PC-3 (cell line): ENCODE data around the gene LDLRAP1. TPM values are rescaled to one million over a fixed set of nuclear protein-coding genes. Genes with fewer than 3 reads are reported as not detected.

Experiments
- ATAC-seq: fragments of 200-7000 bp; cut with Tn5 transposase; 2 replicates; pipeline ENCODE4 v1.9.1; 2020; ENCODE audit warnings: mild to moderate bottlenecking, moderate library complexity
- BruUV-seq: library from RNA; stranded (reverse); fragments of 400-500 nt; replicated peaks from 2 replicates; lab custom pipeline; 2021; lab: Mats Ljungman, UMichigan
- CTCF ChIA-PET: fragments of 300-600 bp; sonication (Branson Sonifier 250); formaldehyde crosslinking; loops from one replicate; lab custom pipeline; 2022; ENCODE audit warnings: antibody characterized with exemption; lab: Charles Lee
- POLR2A ChIA-PET: fragments of 300-600 bp; sonication (Branson Sonifier 250); formaldehyde crosslinking; loops from one replicate; lab custom pipeline; 2022; ENCODE audit warnings: antibody characterized with exemption; ENCODE audit not compliant: unreplicated experiment; lab: Charles Lee
- DNase-seq: peaks from one replicate; pipeline ENCODE4 v3.0.0-alpha.2; 2015
- H2AFZ ChIP-seq: fragments of 300-600 bp; sonication (generic); 2 replicates; pipeline ENCODE4 v1.6.0; 2016; ENCODE audit warnings: antibody characterized with exemption, low read length
- H3F3A ChIP-seq: fragments of 300-600 bp; sonication (generic); one replicate; pipeline ENCODE4 v1.6.0; 2017; ENCODE audit warnings: antibody characterized with exemption, low read length, control low read depth, mild to moderate bottlenecking; ENCODE audit not compliant: unreplicated experiment
- H3K27ac ChIP-seq: fragments of 300-600 bp; sonication (generic); 2 replicates; pipeline ENCODE4 v1.5.1; 2016; ENCODE audit warnings: mild to moderate bottlenecking, low read length
- H3K27me3 ChIP-seq: fragments of 300-600 bp; sonication (generic); 2 replicates; pipeline ENCODE4 v1.6.1; 2016; ENCODE audit warnings: low read length, mixed read lengths
- H3K36me3 ChIP-seq: fragments of 300-600 bp; sonication (generic); 2 replicates; pipeline ENCODE4 v1.6.1; 2016; ENCODE audit warnings: low read depth, mixed run types, low read length, mixed read lengths
- H3K4me1 ChIP-seq: fragments of 300-600 bp; sonication (generic); 2 replicates; pipeline ENCODE4 v1.5.1; 2016; ENCODE audit warnings: low read length; ENCODE audit not compliant: insufficient read depth
- H3K4me2 ChIP-seq: fragments of 300-600 bp; sonication (generic); 2 replicates; pipeline ENCODE4 v1.6.0; 2016; ENCODE audit warnings: low read length
- H3K4me3 ChIP-seq: fragments of 300-600 bp; sonication (generic); 2 replicates; pipeline ENCODE4 v1.5.1; 2016; ENCODE audit warnings: mild to moderate bottlenecking, low read length, mixed read lengths
- H3K79me2 ChIP-seq: fragments of 300-600 bp; sonication (generic); 2 replicates; pipeline ENCODE4 v1.6.1; 2017; ENCODE audit warnings: low read length, mixed read lengths
- H3K9ac ChIP-seq: fragments of 300-600 bp; sonication (generic); 2 replicates; pipeline ENCODE4 v1.6.0; 2016; ENCODE audit warnings: mild to moderate bottlenecking, low read length
- H3K9me2 ChIP-seq: fragments of 300-600 bp; sonication (generic); replicated peaks from 2 replicates; pipeline ENCODE4 v1.6.1; 2016; ENCODE audit warnings: mixed run types, low read length, mixed read lengths
- H3K9me3 ChIP-seq: fragments of 300-600 bp; sonication (generic); 2 replicates; pipeline ENCODE4 v1.6.1; 2016; ENCODE audit warnings: low read length, mixed read lengths
- H4K20me1 ChIP-seq: fragments of 300-600 bp; sonication (generic); 2 replicates; pipeline ENCODE4 v1.6.1; 2016; ENCODE audit warnings: low read length, mixed read lengths
- CTCF ChIP-seq: fragments of 300-600 bp; sonication (generic); conservative IDR thresholded peaks from 2 replicates; pipeline ENCODE4 v1.5.1; 2017; ENCODE audit warnings: antibody characterized with exemption, low read depth, mild to moderate bottlenecking, low read length
- EZH2 ChIP-seq: fragments of 300-600 bp; sonication (generic); IDR thresholded peaks from one replicate; pipeline ENCODE4 v1.6.1; 2017; ENCODE audit warnings: antibody characterized with exemption, mild to moderate bottlenecking, low read length; ENCODE audit not compliant: unreplicated experiment
- EZH2phosphoT487 ChIP-seq: fragments of 300-600 bp; sonication (generic); IDR thresholded peaks from 2 replicates; pipeline ENCODE4 v1.6.1; 2018; ENCODE audit warnings: mild to moderate bottlenecking, antibody characterized with exemption, low read length, borderline replicate concordance
- intact Hi-C: fragments of 100-400 bp; cut with micrococcal nuclease; formaldehyde crosslinking; loops from 2 replicates; pipeline ENCODE4 v1.9.0; 2023
- total RNA-seq: library from RNA; depleted of rRNA; stranded (reverse); fragments of >200 nt; gene quantifications from 2 replicates; pipeline ENCODE4 v1.2.3, GENCODE V29; 2014; rRNA removed

The LDLRAP1 gene
- total RNA-seq, 1 experiment from 2014 or later, result 26.5 TPM

DNA sequence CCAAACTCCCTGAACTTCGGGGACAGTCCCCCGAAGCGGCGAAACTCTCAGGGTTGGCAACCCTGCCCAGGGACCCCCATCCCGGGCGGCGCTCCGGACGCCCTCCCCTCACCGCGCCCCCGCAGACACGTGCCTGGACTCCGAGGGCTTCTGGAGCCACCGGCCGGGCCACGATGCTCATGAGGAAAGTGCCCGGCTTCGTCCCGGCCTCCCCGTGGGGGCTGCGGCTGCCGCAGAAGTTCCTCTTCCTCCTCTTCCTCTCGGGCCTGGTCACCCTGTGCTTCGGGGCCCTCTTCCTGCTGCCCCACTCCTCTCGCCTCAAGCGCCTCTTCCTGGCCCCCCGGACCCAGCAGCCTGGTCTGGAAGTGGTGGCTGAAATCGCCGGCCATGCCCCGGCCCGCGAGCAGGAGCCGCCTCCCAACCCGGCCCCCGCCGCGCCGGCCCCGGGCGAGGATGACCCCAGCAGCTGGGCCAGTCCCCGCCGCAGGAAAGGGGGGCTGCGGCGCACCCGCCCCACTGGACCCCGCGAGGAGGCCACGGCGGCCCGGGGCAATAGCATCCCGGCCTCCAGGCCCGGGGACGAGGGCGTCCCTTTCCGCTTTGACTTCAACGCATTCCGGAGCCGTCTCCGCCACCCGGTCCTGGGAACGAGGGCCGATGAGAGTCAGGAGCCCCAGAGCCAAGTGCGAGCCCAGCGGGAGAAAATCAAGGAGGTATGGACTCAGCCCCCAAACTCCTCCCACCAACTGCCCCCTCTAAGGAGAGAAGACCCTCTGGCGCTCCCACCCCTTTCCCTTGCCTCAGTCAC lies 74.4 kb downstream of the LDLRAP1 start:
- BruUV-seq, result no TSS peak
- Histone ChIP-seq H3K9me2 (no peaks in the 10 kb centered on the region), H3K4me2 (peak overlapping the region; percentile 81), H3K9ac (no peak overlapping the region), H2AFZ (0 out of 2 replicates have a peak overlapping the region, but pooled peaks have one; percentile 40), H3K4me3 (peak overlapping the region; percentile 51; the same call in 1 of the 2 replicates), H3K79me2 (no peaks in the 10 kb centered on the region), H3K9me3 (no peaks in the 10 kb centered on the region), H3K27me3 (peaks cover 7% of the 10 kb centered on the region; the same call in 1 of the 2 replicates), H3K4me1 (peaks cover 17% of the 10 kb centered on the region), H3K27ac (no peak overlapping the region), H3F3A (no peaks in the 10 kb centered on the region), H3K36me3 (no peaks in the 10 kb centered on the region), H4K20me1 (no peaks in the 10 kb centered on the region)
- TF ChIP-seq CTCF, result no peak
- no peak for TF ChIP-seq EZH2
- no peak for TF ChIP-seq EZH2phosphoT487
- intact Hi-C loops, result no loop called here
- DNase-seq, result no peak
- ChIA-PET POLR2A (interaction anchor here (0.5 kb wide), 1 partner anchor 65 kb away, joined by 4 read pairs; no protein-coding TSS in a partner anchor), CTCF (no interaction called here)
- no peak for ATAC-seq

DNA sequence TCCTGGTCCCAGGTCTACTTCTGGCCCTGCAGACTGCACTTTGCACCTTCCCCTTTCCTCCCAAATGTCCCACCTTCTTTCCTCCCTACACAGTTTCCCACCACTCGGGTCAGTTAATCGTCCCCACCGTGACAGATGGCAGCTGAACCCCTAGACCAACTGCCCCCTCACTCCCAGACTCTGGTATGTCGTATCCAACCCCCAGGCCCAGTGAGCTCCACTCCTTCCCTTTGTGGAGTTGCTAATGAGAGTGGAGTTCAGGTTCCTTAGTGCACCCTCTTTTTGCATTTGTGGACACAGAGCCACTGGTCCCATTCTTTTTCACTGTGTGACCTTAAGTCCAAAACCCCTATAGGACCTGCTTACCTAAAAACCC lies 75.0 kb downstream of the LDLRAP1 start:
- Histone ChIP-seq H3K4me3 (no peak overlapping the region), H3K4me2 (no peak overlapping the region), H4K20me1 (no peaks in the 10 kb centered on the region), H3K36me3 (no peaks in the 10 kb centered on the region), H3K27ac (no peak overlapping the region), H3F3A (no peaks in the 10 kb centered on the region), H3K4me1 (peaks cover 17% of the 10 kb centered on the region), H3K9me2 (no peaks in the 10 kb centered on the region), H3K9me3 (no peaks in the 10 kb centered on the region), H3K9ac (no peak overlapping the region), H2AFZ (no peak overlapping the region), H3K27me3 (peaks cover 7% of the 10 kb centered on the region; the same call in 1 of the 2 replicates), H3K79me2 (no peaks in the 10 kb centered on the region)
- intact Hi-C loops, result no loop called here
- TF ChIP-seq EZH2phosphoT487, result no peak
- no peak for TF ChIP-seq EZH2
- no peak for TF ChIP-seq CTCF
- DNase-seq (no peak), ATAC-seq (no peak)
- CTCF ChIA-PET, result no interaction called here
- POLR2A ChIA-PET, result interaction anchor here (0.5 kb wide), 1 partner anchor 65 kb away, joined by 4 read pairs; no protein-coding TSS in a partner anchor
- BruUV-seq, result no TSS peak

Other genes with a start within 250 kb of the LDLRAP1 start
- gene TMEM50A, start 205.3 kb upstream of the LDLRAP1 start, total RNA-seq, result 70.2 and 90.5 TPM in 2 replicates
- 1.1 and 1.4 TPM in 2 replicates for gene RHCE, start 122.8 kb upstream of the LDLRAP1 start, total RNA-seq
- gene MACO1, start 112.7 kb upstream of the LDLRAP1 start, total RNA-seq, result 13.6 and 14.0 TPM in 2 replicates
- gene MAN1C1, start 73.2 kb downstream of the LDLRAP1 start, total RNA-seq, result 0.11 and 0.75 TPM in 2 replicates